Nucleus accumbens (tissue), 56 donors: Measurements from ENCODE around the gene NOL7.

Experiments used
- DNase-seq, 56 donors: peaks; one replicate each; lab custom pipeline; 2025; lab: John Stamatoyannopoulos, UW

Gene NOL7

DNA sequence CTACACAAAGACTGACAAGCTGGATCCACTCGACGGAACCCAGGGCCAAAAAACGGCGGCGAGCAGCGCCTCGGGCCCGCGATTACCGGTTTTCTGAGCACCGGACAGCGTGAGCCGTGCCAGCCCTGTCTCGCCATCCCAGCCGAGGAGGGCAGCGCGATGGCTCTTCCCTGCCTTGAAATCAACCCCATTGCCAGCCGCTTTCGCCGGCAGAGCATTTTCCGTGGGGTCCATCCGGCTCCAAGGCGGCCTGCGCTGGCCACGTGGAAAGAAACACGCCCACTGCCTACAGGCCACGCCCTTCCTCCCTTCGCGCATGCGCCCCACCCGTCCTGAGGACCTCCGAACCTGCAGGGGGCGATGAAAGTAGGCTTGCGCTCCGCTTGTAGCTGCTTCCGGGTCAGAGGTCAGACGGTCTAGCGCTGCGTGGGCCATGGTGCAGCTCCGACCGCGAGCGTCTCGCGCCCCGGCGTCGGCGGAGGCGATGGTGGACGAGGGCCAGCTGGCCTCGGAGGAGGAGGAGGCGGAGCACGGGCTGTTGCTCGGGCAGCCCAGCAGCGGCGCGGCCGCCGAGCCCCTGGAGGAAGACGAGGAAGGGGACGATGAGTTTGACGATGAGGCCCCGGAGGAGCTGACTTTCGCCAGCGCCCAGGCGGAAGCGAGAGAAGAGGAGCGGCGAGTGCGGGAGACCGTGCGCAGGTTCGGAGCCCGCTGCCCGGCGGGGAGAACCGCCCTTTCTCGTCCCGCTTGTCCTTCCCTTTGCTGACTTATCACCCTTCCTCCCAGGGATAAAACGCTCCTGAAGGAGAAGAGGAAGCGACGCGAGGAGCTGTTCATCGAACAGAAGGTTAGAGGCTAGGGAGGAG is at the start of gene NOL7:
TSS of gene NOL7 (plus strand) at position 410 of the 866 bp plus-strand sequence. CDS start at position 434, 24 bp downstream.
- DNase-seq, result peak; percentile 42 to 99 (median 95)

GRCh38 chr6:13565921-13566320 is 49.2 kb upstream of the NOL7 start:
- DNase-seq, result no peak

GRCh38 chr6:13566500-13566899 is 48.6 kb upstream of the NOL7 start:
- no peak for DNase-seq

- no peak for DNase-seq
Observed at GRCh38 chr6:13568970-13569369, 46.2 kb upstream of the NOL7 start.

DNA sequence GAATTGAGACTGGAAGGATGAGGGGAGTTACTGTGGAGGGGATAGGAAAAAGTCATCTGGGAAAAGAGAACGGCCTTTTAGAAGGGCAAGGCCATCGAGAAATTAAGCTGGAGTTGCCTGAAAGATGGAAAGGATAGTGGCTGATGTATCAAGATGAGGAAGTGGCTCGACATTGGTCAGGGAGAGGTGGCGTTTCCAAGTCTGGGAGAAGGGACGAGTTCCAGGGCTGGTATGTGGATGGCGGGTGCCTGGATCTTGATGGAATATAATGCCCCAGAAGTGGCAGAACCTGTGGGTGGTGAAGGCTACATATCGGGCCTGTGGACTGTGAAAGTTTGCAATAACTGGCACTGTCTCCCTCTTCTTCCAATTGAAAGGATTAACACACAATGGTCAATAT is 42.9 kb upstream of the NOL7 start:
- no peak for DNase-seq

DNA sequence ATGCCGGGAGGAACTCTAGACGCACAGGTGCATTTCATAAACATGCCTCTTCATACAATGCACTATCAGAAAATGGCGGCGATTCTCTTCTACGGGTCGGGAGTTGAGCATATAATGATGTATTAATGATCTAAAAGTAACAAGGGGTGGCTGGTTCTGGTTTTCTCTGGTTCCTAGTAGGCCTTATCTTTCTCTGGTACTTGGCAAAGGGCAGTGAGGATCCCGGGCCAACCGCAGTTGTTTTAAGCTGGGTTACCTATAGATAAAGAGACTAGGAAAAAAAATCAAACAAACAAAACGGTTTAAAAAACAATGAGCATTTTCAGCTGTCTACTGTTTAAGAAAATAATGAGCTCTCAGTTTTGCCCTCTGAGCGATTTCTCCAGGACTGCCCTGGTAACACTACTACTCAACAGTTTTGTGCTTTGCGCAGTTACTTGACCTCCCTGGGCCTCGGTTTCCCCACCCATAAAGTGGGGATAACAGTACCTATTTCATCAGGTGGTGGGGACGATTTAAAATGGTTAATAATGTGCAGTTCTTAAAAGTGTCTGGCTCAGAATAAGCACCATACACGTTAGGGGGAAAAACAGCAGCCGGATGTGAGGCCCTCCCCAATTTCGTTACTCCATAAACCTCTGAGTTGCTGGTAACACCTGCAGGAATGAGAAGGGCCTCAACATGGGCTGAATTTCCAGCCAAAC is 42.0 kb upstream of the NOL7 start:
- DNase-seq, result no peak

DNA sequence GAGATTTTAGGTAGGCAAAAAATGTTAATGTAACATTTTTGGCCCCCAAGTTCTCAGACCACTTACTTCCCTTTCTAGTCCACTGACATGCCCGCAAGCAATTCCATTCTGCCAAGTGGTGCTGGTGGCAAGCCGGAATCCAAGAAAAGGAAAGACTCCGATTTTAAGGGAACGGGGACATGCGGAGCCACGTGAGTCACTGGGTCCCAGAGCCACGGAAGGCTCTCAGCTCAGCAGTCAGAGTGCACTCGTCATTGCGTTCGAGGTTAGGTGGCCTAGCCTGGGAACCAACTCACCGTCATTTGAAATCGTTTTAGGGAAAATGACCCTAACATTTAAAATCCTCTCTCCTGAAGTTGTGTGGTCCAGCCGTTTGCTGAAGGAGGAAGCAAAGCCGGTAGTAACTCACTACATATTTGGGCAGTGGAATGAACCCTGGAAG is 41.4 kb upstream of the NOL7 start:
- peak in 24 of 56 donors; percentile 6 to 61 (median 34) for DNase-seq

GRCh38 chr6:13574149-13574570 is 41.0 kb upstream of the NOL7 start:
- DNase-seq, result peak in 55 of 56 donors; percentile 17 to 93 (median 85)

- DNase-seq, result peak in 54 of 56 donors; percentile 22 to 87 (median 66)
Observed at GRCh38 chr6:13574571-13575376, 40.4 kb upstream of the NOL7 start, which contains the start of gene SIRT5. SIRT5 (plus strand) TSS chr6:13574601; CDS start chr6:13584111, 9,510 bp downstream.

- no peak for DNase-seq
Observed at GRCh38 chr6:13575377-13575775, 39.8 kb upstream of the NOL7 start.

GRCh38 chr6:13576017-13576416 is 39.1 kb upstream of the NOL7 start:
- DNase-seq, result no peak

GRCh38 chr6:13577926-13578325 is 37.2 kb upstream of the NOL7 start:
- DNase-seq, result no peak

DNA sequence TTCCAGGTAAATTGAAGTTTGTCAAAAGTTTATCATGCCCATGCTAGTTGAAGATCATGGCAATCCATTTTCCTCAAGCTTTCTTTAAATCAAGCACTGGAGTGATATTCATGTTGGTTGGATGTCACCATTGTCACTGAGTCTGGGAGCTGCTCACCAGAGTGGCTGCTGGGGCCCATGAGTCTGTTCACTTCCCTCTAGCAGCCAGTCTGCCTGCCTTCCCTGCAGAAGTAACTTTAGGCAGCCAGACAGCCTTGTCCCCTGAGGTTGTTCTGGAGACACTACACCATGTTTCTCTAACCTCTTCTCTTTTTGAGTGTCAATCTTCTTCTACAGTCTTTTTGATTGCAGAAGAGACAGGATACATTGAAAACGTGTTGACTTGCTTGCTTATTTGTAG is 35.2 kb upstream of the NOL7 start:
- peak in 1 of 56 donors; percentile 4 for DNase-seq

DNA sequence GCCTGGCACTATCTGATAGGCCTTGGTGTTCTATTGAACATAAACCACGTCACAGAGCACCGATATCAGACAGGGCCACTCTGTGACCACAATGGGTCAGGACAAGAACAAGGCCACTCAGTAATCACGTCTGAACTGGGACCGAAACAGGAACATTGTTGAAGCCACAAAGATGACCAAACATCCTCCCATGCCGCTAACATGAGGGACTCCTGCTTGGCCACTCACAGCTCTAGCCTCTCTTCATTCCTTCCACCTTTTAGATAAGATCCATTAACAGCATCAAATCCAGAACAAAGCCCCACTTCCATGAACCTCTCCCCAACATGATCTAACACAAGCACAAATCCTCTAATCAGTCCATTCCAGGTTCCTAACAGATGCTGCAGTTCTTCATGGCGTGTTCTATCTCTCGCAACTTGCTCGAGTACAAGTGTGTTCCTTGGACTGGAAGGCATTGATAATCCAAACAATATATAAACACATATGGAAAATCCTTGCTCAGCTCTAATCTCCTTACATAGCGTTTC is 33.4 kb upstream of the NOL7 start:
- DNase-seq, result peak in 2 of 56 donors; percentile 9 to 13

GRCh38 chr6:13586603-13587542 is 28.3 kb upstream of the NOL7 start:
- DNase-seq, result no peak

GRCh38 chr6:13589801-13590200 is 25.3 kb upstream of the NOL7 start:
- DNase-seq, result no peak

DNA sequence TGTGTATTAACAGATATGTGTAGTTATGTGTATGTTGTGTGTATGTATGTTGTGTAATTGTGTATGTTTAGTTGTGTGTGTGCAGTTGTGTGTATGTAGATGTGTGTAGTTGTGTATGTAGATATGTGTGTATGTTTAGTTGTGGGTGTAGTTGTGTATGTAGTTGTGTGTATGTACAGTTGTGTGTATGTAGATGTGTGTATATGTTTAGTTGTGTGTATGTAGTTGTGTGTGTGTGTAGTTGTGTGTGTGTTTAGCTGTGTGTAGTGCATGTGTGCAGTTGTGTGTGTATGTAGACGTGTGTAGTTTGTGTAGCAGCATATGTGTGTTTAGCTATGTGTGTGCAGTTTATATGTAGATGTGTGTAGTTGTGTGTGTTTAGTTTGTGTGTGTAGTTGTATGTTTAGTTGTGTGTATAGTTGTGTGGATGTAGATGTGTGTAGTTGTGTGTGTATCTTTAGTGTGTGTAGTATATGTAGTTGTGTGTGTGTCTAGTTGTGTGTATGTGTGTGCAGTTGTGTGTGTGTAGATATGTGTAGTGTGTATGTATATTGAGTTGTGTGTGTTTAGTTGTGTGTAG is 24.5 kb upstream of the NOL7 start:
- no peak for DNase-seq

DNA sequence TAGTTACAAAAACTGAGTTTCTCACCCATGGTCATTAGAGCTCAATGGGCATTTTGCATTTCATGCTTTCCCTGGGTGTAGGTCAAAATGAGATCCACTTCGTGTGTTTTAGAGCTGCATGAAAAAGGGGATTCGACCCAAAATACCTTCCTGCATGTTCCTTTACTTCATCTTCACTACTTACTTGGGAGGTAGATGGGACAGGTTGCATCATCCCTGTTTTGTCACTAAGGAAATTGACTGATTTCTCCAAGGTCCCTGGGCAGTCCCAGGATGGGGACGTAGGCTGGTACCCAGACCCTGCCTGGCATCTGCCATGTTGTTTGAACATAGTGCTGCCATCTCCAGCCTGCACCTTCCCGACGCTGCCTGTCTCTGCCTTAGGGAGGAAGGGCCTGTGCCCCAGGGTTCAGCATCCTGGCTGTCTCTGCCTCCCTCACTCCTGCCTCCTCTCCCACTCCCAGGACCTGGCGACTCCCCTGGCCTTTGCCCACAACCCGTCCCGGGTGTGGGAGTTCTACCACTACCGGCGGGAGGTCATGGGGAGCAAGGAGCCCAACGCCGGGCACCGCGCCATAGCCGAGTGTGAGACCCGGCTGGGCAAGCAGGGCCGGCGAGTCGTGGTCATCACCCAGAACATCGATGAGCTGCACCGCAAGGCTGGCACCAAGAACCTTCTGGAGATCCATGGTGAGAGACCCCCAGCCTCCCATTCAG is 23.8 kb upstream of the NOL7 start:
- no peak for DNase-seq
